PC-3 (cell line): ENCODE measurements around the gene ZBTB7A. TPM values are rescaled to one million over a fixed set of nuclear protein-coding genes. Genes with fewer than 3 reads are reported as not detected.

Experiments
- ATAC-seq: fragments of 200-7000 bp; cut with Tn5 transposase; 2 replicates; pipeline ENCODE4 v1.9.1; 2020; ENCODE audit warnings: mild to moderate bottlenecking, moderate library complexity
- BruUV-seq: library from RNA; stranded (reverse); fragments of 400-500 nt; replicated peaks from 2 replicates; lab custom pipeline; 2021; lab: Mats Ljungman, UMichigan
- CTCF ChIA-PET: fragments of 300-600 bp; sonication (Branson Sonifier 250); formaldehyde crosslinking; loops from one replicate; lab custom pipeline; 2022; ENCODE audit warnings: antibody characterized with exemption; lab: Charles Lee
- POLR2A ChIA-PET: fragments of 300-600 bp; sonication (Branson Sonifier 250); formaldehyde crosslinking; loops from one replicate; lab custom pipeline; 2022; ENCODE audit warnings: antibody characterized with exemption; ENCODE audit not compliant: unreplicated experiment; lab: Charles Lee
- DNase-seq: peaks from one replicate; pipeline ENCODE4 v3.0.0-alpha.2; 2015
- H2AFZ ChIP-seq: fragments of 300-600 bp; sonication (generic); 2 replicates; pipeline ENCODE4 v1.6.0; 2016; ENCODE audit warnings: antibody characterized with exemption, low read length
- H3F3A ChIP-seq: fragments of 300-600 bp; sonication (generic); one replicate; pipeline ENCODE4 v1.6.0; 2017; ENCODE audit warnings: antibody characterized with exemption, low read length, control low read depth, mild to moderate bottlenecking; ENCODE audit not compliant: unreplicated experiment
- H3K27ac ChIP-seq: fragments of 300-600 bp; sonication (generic); 2 replicates; pipeline ENCODE4 v1.5.1; 2016; ENCODE audit warnings: mild to moderate bottlenecking, low read length
- H3K27me3 ChIP-seq: fragments of 300-600 bp; sonication (generic); 2 replicates; pipeline ENCODE4 v1.6.1; 2016; ENCODE audit warnings: low read length, mixed read lengths
- H3K36me3 ChIP-seq: fragments of 300-600 bp; sonication (generic); 2 replicates; pipeline ENCODE4 v1.6.1; 2016; ENCODE audit warnings: low read depth, mixed run types, low read length, mixed read lengths
- H3K4me1 ChIP-seq: fragments of 300-600 bp; sonication (generic); 2 replicates; pipeline ENCODE4 v1.5.1; 2016; ENCODE audit warnings: low read length; ENCODE audit not compliant: insufficient read depth
- H3K4me2 ChIP-seq: fragments of 300-600 bp; sonication (generic); 2 replicates; pipeline ENCODE4 v1.6.0; 2016; ENCODE audit warnings: low read length
- H3K4me3 ChIP-seq: fragments of 300-600 bp; sonication (generic); 2 replicates; pipeline ENCODE4 v1.5.1; 2016; ENCODE audit warnings: mild to moderate bottlenecking, low read length, mixed read lengths
- H3K79me2 ChIP-seq: fragments of 300-600 bp; sonication (generic); 2 replicates; pipeline ENCODE4 v1.6.1; 2017; ENCODE audit warnings: low read length, mixed read lengths
- H3K9ac ChIP-seq: fragments of 300-600 bp; sonication (generic); 2 replicates; pipeline ENCODE4 v1.6.0; 2016; ENCODE audit warnings: mild to moderate bottlenecking, low read length
- H3K9me2 ChIP-seq: fragments of 300-600 bp; sonication (generic); replicated peaks from 2 replicates; pipeline ENCODE4 v1.6.1; 2016; ENCODE audit warnings: mixed run types, low read length, mixed read lengths
- H3K9me3 ChIP-seq: fragments of 300-600 bp; sonication (generic); 2 replicates; pipeline ENCODE4 v1.6.1; 2016; ENCODE audit warnings: low read length, mixed read lengths
- H4K20me1 ChIP-seq: fragments of 300-600 bp; sonication (generic); 2 replicates; pipeline ENCODE4 v1.6.1; 2016; ENCODE audit warnings: low read length, mixed read lengths
- CTCF ChIP-seq: fragments of 300-600 bp; sonication (generic); conservative IDR thresholded peaks from 2 replicates; pipeline ENCODE4 v1.5.1; 2017; ENCODE audit warnings: antibody characterized with exemption, low read depth, mild to moderate bottlenecking, low read length
- EZH2 ChIP-seq: fragments of 300-600 bp; sonication (generic); IDR thresholded peaks from one replicate; pipeline ENCODE4 v1.6.1; 2017; ENCODE audit warnings: antibody characterized with exemption, mild to moderate bottlenecking, low read length; ENCODE audit not compliant: unreplicated experiment
- EZH2phosphoT487 ChIP-seq: fragments of 300-600 bp; sonication (generic); IDR thresholded peaks from 2 replicates; pipeline ENCODE4 v1.6.1; 2018; ENCODE audit warnings: mild to moderate bottlenecking, antibody characterized with exemption, low read length, borderline replicate concordance
- intact Hi-C: fragments of 100-400 bp; cut with micrococcal nuclease; formaldehyde crosslinking; loops from 2 replicates; pipeline ENCODE4 v1.9.0; 2023
- total RNA-seq: library from RNA; depleted of rRNA; stranded (reverse); fragments of >200 nt; gene quantifications from 2 replicates; pipeline ENCODE4 v1.2.3, GENCODE V29; 2014

ZBTB7A gene
- total RNA-seq, 1 experiment from 2014 or later = 16.7 TPM

- Histone ChIP-seq H2AFZ (no peak overlapping the region), H3K9ac (no peak overlapping the region), H3K4me2 (no peak overlapping the region), H3K27me3 (no peaks in the 10 kb centered on the region), H3F3A (no peaks in the 10 kb centered on the region), H3K36me3 (peaks cover 4% of the 10 kb centered on the region; the same call in 1 of the 2 replicates), H4K20me1 (no peaks in the 10 kb centered on the region), H3K9me2 (no peaks in the 10 kb centered on the region), H3K4me3 (no peak overlapping the region), H3K4me1 (no peaks in the 10 kb centered on the region; the same call in 1 of the 2 replicates), H3K27ac (no peak overlapping the region), H3K79me2 (no peaks in the 10 kb centered on the region), H3K9me3 (no peaks in the 10 kb centered on the region)
- ChIA-PET POLR2A (interaction anchor here (0.5 kb wide), 1 partner anchor 101 kb away, joined by 12 read pairs; the partner anchor contains the start of gene PIAS4), CTCF (no interaction called here)
- BruUV-seq = TSS peak; percentile 4
- TF ChIP-seq CTCF (no peak), EZH2phosphoT487 (no peak), EZH2 (no peak)
- ATAC-seq = no peak
- no peak for DNase-seq
- intact Hi-C loops = no loop called here
Measured at GRCh38 chr19:4108767-4109625, 42.3 kb upstream of the ZBTB7A start.

- intact Hi-C loops = no loop called here
- Histone ChIP-seq H3K4me2 (no peak overlapping the region), H3K79me2 (no peaks in the 10 kb centered on the region), H3K9me2 (no peaks in the 10 kb centered on the region), H3K9me3 (no peaks in the 10 kb centered on the region), H3K36me3 (peaks cover 4% of the 10 kb centered on the region; the same call in 1 of the 2 replicates), H4K20me1 (no peaks in the 10 kb centered on the region), H3F3A (no peaks in the 10 kb centered on the region), H3K27me3 (no peaks in the 10 kb centered on the region), H3K4me1 (no peaks in the 10 kb centered on the region; the same call in 1 of the 2 replicates), H2AFZ (no peak overlapping the region), H3K27ac (no peak overlapping the region), H3K4me3 (no peak overlapping the region), H3K9ac (no peak overlapping the region)
- ChIA-PET POLR2A (no interaction called here), CTCF (no interaction called here)
- ATAC-seq (peak; percentile 20; the same call in 1 of the 2 replicates), DNase-seq (peak; percentile 14)
- TF ChIP-seq EZH2phosphoT487 (no peak), EZH2 (no peak), CTCF (no peak)
- BruUV-seq = no TSS peak
Measured at GRCh38 chr19:4103080-4103433, 36.4 kb upstream of the ZBTB7A start.
